Measurements from ENCODE around the gene EPN1.
"Not testable (repeated sequence)": the region's sequence is repeated elsewhere in the genome, so short reads cannot be mapped to it uniquely, and the experiment has no call there.

EPN1 gene

DNA sequence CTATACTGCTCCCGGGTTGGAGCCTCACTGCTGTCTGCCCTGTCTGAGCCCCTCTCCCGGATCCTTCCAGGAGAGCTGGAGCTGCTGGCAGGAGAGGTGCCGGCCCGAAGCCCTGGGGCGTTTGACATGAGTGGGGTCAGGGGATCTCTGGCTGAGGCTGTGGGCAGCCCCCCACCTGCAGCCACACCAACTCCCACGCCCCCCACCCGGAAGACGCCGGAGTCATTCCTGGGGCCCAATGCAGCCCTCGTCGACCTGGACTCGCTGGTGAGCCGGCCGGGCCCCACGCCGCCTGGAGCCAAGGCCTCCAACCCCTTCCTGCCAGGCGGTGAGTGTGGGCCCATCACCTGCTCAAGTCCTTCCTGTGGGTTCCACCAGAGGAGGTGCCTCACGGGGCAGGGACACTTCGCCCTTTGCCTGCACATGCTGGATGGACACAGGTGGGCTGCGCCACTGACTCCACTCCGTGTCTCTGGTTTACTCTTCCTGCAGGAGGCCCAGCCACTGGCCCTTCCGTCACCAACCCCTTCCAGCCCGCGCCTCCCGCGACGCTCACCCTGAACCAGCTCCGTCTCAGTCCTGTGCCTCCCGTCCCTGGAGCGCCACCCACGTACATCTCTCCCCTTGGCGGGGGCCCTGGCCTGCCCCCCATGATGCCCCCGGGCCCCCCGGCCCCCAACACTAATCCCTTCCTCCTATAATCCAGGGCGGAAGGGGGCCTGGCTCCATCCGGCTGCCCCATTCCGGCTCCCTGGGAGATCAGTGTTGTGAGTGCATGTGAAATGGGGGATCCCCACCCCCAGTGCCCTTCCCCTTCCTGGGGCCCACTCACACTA lies 19.8 kb downstream of the EPN1 start:
- DNase-seq, result no peak

GRCh38 chr19:55695511-55696290 lies 20.7 kb downstream of the EPN1 start:
- no peak for DNase-seq

DNA sequence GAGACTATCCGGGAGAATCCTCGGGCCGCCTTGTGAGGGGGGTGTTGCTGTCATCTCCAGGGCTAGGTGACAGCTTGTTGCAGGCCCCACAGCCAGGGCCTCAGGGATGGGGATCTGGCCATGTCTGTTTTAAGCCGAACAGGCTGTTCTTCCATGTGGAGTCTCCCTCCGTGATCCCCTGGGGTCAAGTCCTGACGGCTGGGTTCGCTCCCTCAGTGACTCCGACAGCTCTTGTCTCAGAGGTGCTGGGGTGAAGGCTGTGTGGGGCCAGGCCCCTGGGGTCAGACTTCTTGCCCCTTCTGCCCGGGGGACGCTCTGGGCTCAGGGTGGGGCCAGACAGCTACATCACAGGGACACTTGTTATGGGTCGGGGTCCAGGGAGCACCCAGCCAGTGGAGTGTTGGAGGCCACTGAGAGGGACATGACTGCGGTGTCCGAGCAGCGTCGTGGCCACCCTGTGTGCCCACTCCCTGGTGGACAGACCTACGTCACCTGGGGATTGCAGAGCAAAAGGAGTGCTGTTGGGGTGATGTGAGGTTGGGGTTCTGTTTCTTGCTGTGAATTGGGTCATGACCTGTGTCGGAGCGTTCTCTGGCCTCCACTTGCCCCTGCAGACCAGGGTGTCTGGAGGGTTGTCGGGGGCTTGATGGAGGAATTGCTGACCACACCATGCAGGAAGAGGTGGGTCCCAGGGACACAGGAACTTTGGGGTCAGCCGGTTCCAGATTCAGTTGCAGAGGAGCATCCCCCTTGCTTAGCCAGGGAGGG lies 21.5 kb downstream of the EPN1 start:
- DNase-seq, result no peak

DNA sequence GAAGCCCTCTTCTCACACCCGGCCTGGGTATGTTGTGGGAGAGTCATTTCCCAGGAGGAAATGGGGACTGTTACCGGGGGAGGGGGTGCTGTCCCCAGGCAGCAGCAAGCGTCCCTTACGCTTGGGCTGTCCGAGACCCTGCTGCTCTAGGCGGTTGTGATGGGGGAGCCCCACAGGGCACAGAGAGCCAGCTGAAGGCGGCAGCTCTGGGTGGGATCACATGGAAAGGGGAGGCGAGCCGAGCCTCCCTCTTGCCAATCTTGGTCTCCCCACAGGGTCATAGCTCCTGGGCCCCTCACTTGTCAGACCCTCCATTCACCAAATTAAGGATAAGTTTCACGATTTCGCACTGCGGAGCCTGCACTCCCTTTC lies 22.0 kb downstream of the EPN1 start:
- no peak for DNase-seq

GRCh38 chr19:55697698-55698097 lies 22.7 kb downstream of the EPN1 start:
- no peak for DNase-seq

DNA sequence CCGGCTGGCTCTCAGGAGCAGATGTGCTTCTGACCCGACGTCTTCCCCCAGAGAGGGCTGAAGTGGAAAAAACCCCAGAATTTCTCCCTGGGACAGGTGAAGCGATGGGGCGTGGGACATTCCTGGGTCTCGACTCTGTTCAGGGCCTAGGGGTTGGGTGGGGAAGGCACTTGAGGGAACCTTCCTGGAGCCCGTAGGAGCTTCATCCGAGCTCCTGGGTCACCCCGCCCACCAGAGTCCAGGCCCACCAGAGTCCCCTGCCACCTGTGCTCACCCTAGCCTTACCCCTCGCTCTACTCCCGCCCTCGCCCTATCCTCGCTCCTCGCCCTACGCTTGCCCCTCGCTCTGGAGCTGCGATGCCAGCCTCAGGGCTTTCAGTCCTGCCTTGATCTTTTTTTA lies 23.2 kb downstream of the EPN1 start:
- DNase-seq, result no peak

GRCh38 chr19:55699221-55699620 lies 24.2 kb downstream of the EPN1 start:
- no peak for DNase-seq

- DNase-seq, result no peak
Observed at GRCh38 chr19:55700813-55701212, 25.8 kb downstream of the EPN1 start.

DNA sequence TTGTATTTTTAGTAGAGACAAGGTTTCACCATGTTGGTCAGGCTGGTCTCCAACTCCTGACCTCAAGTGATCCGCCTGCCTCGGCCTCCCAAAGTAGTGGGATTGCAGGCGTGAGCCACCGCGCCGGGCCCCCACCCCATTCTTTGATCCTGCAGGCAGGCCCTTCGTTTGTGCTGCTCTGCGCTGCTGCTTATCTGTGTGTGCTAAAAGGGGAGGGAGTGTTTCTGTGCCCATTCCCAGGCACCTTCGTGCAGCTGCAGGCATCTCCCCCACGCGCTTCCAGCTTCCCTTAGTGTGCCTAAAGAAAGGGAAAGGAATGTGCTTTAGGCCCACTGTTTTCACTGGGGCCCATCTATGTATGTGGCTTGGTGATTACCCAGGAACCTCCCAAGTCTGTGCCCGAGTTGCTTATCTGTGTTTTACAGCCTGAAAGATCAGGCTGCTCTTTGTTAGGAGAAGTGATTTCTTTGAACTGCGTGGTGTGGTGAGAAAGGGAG lies 27.2 kb downstream of the EPN1 start:
- no peak for DNase-seq

GRCh38 chr19:55703790-55704215 lies 28.8 kb downstream of the EPN1 start:
- no peak for DNase-seq

DNA sequence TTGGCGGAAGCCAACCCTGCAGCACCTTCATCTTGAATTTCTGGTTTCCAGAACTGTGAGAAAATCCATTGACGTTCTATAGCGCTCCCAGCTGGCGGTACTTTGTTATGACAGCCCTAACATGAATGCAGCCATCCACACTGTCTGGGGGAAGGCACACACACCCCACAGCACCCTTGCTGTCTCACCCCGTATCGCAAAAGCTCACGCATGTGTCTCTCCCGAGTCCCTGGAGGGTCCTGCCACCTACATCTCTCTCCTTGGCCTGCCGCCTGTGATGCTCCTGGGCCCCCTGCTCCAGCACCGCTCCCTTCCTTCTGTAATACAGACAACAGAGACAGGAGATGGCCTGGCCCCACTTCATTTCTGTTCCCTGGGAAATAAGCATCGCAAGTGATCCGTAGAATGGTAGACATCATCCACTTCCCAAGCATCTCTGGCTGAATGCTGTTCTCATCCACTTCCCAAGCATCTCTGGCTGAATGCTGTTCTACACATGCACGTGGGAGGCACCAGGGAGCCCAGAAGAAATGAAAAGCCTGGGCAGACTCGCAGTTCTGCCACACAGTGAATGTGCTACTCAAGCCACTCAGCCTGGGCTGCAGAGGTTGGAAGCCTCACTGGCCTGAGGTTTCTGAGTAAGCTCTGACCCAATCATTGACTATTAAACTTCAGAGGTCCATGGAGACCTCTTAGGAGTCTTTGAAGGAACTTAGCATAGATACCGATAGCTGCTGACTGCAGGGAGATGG lies 29.6 kb downstream of the EPN1 start:
- no peak for DNase-seq

- DNase-seq, result no peak
Observed at GRCh38 chr19:55705972-55706371, 30.9 kb downstream of the EPN1 start.

GRCh38 chr19:55711719-55712118 lies 36.7 kb downstream of the EPN1 start:
- DNase-seq, result no peak

DNA sequence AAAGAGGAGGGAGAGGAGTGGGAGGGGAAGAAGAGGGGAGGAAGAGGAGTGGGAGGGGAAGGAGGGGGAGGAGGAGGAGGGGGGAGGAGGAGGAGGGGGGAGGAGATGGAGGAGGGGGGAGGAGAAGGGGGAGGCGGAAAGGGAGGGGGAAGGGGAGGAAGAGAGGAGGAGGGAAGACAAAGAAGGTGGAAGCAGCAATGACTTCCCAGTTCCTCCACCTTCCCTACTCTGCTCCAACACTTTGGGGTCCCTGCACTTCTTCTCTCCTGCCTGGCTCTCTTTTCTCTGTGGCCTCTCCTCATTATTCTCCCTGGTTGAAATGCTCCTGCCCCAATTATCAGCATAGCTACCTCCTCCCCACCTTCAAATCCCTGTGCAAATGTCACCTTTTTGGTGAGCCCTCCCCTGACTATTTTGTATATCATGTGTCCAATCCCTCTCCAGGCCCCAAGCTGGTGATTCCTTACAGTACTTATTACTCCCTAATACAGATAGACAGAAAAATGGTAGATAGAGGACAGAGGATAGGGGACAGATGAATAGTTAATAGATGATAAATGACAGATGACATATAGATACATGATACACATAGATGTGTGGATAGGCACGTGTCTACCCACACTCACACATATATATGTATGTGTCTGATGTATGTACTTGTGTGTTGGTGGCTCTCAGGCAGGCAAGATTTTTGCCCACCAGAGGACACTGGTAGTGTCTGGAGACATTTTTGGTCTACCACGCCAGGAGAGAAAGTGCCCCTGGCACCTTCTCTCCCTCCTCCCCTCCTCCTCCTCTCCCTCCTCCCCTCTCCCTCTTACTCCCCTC lies 38.0 kb downstream of the EPN1 start:
- no peak for DNase-seq

DNA sequence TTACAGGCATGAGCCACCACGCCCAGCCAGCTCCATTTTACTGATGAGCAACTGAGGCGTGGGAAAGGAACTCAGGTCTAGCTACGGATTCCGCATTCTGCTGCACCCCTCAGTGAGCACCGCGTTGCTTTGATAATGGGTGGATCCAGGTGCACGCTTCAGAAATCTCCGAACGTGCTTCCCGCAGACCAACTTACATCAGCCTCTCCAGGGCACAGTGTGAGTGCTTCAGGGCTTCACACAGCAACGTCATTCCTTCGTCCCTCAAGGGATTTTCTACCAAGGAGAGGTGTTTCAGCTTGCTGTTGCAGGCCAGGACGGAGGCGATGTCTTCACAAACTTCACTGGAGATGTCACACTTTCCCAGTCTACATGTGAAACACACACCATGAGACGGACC lies 41.5 kb downstream of the EPN1 start:
- no peak for DNase-seq

GRCh38 chr19:55717251-55717650 lies 42.2 kb downstream of the EPN1 start:
- DNase-seq, result no peak

DNA sequence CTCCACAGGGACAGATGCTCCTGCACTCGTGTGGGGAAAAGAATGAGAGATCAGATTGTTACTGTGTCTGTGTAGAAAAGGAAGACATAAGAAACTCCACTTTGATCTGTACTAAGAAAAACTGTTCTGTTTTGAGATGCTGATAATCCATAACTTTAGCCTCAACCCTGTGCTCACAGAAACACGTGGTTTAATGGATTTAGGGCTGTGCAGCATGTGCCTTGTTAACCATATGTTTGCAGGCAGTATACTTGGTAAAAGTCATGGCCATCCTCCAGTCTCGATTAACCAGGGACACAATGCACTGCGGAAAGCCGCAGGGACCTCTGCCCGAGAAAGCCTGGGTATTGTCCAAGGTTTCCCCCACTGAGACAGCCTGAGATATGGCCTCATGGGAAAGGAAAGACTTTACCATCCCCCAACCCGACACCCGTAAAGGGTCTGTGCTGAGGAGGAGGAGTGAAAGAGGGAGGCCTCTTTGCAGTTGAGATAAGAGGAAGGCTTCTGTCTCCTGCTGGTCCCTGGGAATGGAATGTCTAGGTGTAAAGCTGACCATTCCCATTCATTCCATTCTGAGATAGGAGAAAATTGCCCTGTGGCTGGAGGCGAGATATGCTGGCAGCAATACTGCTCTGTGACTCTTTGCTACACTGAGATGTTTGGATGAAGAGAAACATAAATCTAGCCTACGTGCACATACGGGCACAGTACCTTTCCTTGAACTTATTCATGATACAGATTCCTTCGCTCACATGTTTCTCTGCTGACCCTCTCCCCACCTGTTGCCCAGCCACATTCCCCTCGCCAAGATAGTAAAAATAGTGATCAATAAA lies 43.1 kb downstream of the EPN1 start:
- not testable (repeated sequence) for DNase-seq

- DNase-seq, result no peak
Observed at GRCh38 chr19:55720214-55720746, 45.3 kb downstream of the EPN1 start.

DNA sequence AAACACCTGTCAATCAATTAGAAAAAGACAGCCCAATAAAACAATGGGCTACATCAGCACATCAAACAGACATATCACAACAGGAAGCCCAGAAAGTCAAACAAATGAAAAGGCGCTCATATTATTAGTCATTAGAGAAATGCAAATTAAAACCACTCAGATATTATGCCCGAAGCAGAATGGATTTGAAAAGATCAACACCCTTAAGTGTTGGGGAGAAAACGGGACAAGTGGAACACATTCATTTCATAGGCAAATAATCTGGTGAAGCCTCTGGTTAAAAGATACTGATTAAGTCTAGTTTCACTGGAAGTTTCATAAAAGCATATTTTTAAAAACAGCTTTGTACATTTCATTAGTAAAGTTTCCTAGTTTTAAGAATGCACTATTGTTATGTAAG lies 45.8 kb downstream of the EPN1 start:
- DNase-seq, result no peak

DNA sequence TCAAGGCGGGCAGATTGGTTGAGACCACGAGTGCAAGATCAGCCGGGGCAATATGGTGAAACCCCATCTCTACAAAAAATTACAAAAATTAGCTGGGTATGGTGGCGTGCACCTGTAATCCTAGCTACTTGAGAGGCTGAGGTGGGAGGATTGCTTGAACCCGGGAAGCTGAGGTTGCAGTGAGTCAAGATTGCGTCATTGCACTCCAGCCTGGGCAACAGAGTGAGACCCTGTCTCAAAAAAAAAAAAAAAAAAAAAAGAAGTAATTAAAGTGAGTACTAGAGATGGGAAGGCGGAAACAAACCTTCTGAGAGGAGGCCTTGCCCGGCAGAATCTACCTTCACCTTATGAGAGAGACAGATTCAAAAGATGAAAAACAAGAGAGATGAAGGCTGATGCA lies 48.5 kb downstream of the EPN1 start:
- DNase-seq, result no peak

Data from NK-92 treated with Interleukin-12 subunit alpha and Interleukin-12 subunit beta, amount 100 ng/mL, for 24 hours (cell line).